SKM-1 treated with dmso at 0.1 percent for 144 hours (cell line): ENCODE data around the gene TOR1B.

Experiments used
- DNase-seq: peaks from one replicate; lab custom pipeline; 2025; ENCODE audit not compliant: unreplicated experiment; lab: John Stamatoyannopoulos, UW

TOR1B gene

GRCh38 chr9:129840034-129840433 is 37.0 kb downstream of the TOR1B start:
- no peak for DNase-seq

- no peak for DNase-seq
Measured at GRCh38 chr9:129841071-129841470, 38.1 kb downstream of the TOR1B start.

GRCh38 chr9:129845373-129845772 is 42.4 kb downstream of the TOR1B start:
- no peak for DNase-seq

- DNase-seq: no peak
Measured at GRCh38 chr9:129848712-129849441, 45.9 kb downstream of the TOR1B start.

GRCh38 chr9:129849901-129850300 is 46.9 kb downstream of the TOR1B start:
- DNase-seq: no peak

- no peak for DNase-seq
Measured at GRCh38 chr9:129850821-129851550, 48.0 kb downstream of the TOR1B start.

GRCh38 chr9:129851821-129852220 is 48.8 kb downstream of the TOR1B start:
- DNase-seq: no peak

GRCh38 chr9:129852579-129852978 is 49.6 kb downstream of the TOR1B start:
- DNase-seq: no peak

GRCh38 chr9:129853614-129854013 is 50.6 kb downstream of the TOR1B start:
- no peak for DNase-seq

GRCh38 chr9:129854588-129855110 is 51.7 kb downstream of the TOR1B start:
- no peak for DNase-seq

- no peak for DNase-seq
Measured at GRCh38 chr9:129857207-129857606, 54.2 kb downstream of the TOR1B start.

- DNase-seq: no peak
Measured at GRCh38 chr9:129858167-129858962, 55.4 kb downstream of the TOR1B start.
